ENCODE data around the gene TRPV4. TPM values are rescaled to one million over a fixed set of nuclear protein-coding genes. Genes with fewer than 3 reads are reported as not detected.

TRPV4 gene
- total and polyA plus RNA-seq, 2 experiments from 2014 or later: 0.66 to 1.1 TPM

DNA sequence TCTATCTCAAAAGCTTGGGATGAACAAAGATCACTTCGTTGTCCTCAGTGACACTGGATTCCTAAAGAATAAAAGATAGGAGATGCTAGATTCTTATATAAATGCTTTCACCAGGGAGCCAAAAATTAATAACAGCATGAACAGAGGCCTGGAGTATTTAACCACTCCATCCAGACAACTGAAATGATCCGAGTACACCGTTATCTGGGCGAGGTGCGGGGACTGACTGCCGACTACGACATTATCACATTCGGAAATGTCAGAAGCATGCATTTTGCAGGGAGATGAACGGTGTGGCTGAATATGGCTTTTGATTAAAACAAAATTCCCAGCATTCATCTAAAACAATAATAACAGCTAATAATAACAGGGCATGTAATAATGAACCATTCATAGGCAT, 56.6 kb downstream of the TRPV4 start:
- Histone ChIP-seq H3K9me2 (ENCODE audit: insufficient read depth) (no peaks in the 10 kb centered on the region), H3K27me3 (ENCODE audit: insufficient read depth) (no peaks in the 10 kb centered on the region), H3K79me2 (replicated peaks; ENCODE audit: insufficient read depth) (no peaks in the 10 kb centered on the region), H3K27ac (ENCODE audit: low read depth) (no peak overlapping the region), H3K4me2 (no peak overlapping the region), H3K4me1 (ENCODE audit: insufficient read depth) (no peaks in the 10 kb centered on the region), H2AFZ (no peak overlapping the region), H3K4me3 (no peak overlapping the region), H3F3A (replicated peaks; ENCODE audit: low read depth) (no peaks in the 10 kb centered on the region), H3K36me3 (ENCODE audit: insufficient read depth) (no peaks in the 10 kb centered on the region), H4K20me1 (replicated peaks; ENCODE audit: insufficient read depth) (no peaks in the 10 kb centered on the region)
- Mint-ChIP-seq H3K9me3 (peaks cover 10% of the 10 kb centered on the region), H3K4me3 (no peak overlapping the region), H3K27ac (no peak overlapping the region), H3K27me3 (ENCODE audit: insufficient read depth, low read depth, poor library complexity) (peaks cover 12% of the 10 kb centered on the region), H3K36me3 (ENCODE audit: low read depth) (no peaks in the 10 kb centered on the region), H3K4me1 (peaks cover 13% of the 10 kb centered on the region)
- DNase-seq (ENCODE audit: low spot score) (no peak), ATAC-seq (no peak)
- no peak for TF ChIP-seq STAT1 (IDR thresholded peaks at IDR 0.05; ENCODE audit: unreplicated experiment)
- TF ChIP-seq EZH2 (IDR thresholded peaks at IDR 0.05; ENCODE audit: low read depth, unreplicated experiment): no peak
- TF ChIP-seq ZNF114 (CRISPR knock-in tag; IDR thresholded peaks at IDR 0.05): no peak
- no peak for TF ChIP-seq REST (IDR thresholded peaks at IDR 0.05; ENCODE audit: unreplicated experiment)
- TF ChIP-seq ZNF331 (CRISPR knock-in tag; IDR thresholded peaks at IDR 0.05; ENCODE audit: low read depth): no peak
- no peak for TF ChIP-seq CTCF (conservative IDR thresholded peaks at IDR 0.05; ENCODE audit: low read depth in 2 of 2)
- no peak for TF ChIP-seq POLR2AphosphoS5 (IDR thresholded peaks at IDR 0.05; ENCODE audit: low read depth)
- TF ChIP-seq JUNB (IDR thresholded peaks at IDR 0.05; ENCODE audit: unreplicated experiment): no peak
- TF ChIP-seq CREB1 (CRISPR knock-in tag; IDR thresholded peaks at IDR 0.05; ENCODE audit: low read depth): no peak
- no peak for TF ChIP-seq ETS1 (IDR thresholded peaks at IDR 0.05)
- TF ChIP-seq ZNF462 (CRISPR knock-in tag; IDR thresholded peaks at IDR 0.05): no peak
- TF ChIP-seq EZH2phosphoT487 (IDR thresholded peaks at IDR 0.05; ENCODE audit: unreplicated experiment): no peak
- no peak for TF ChIP-seq NANOG (IDR thresholded peaks at IDR 0.05; ENCODE audit: borderline replicate concordance)

Measured in GM23338 (cell line).